ENCODE measurements around the gene NUDT7.

DNA sequence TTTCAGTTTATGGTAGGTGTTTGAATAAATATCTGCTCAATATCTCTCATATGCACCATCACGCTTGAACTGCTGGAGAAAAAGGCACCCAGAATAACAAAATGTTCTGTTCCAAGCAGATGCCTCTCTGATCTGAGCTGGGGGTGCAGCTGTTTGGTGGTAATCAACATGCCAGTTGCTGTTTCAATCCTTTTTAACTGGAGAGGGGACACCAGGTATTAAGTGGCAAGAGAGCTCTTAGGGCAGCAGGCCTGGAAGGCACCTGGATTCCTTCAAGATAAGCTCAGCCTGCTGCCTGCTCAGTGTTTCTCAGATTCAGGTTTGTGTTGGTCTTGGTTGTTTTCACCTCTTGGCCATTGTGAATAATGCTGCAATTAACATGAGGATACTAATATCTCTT lies 38.9 kb downstream of the NUDT7 start:
- TF ChIP-seq CTCF (IDR thresholded peaks at IDR 0.05) (no peak), POLR2A (IDR thresholded peaks at IDR 0.05) (no peak)

Data from heart left ventricle (tissue), 13 donors.